ENCODE data around the gene MRTO4. TPM values are rescaled to one million over a fixed set of nuclear protein-coding genes. Genes with fewer than 3 reads are reported as not detected.

The MRTO4 gene
- total RNA-seq, 4 donors from 2014 or later = 10.0 to 26.2 (median 16.9) TPM

DNA sequence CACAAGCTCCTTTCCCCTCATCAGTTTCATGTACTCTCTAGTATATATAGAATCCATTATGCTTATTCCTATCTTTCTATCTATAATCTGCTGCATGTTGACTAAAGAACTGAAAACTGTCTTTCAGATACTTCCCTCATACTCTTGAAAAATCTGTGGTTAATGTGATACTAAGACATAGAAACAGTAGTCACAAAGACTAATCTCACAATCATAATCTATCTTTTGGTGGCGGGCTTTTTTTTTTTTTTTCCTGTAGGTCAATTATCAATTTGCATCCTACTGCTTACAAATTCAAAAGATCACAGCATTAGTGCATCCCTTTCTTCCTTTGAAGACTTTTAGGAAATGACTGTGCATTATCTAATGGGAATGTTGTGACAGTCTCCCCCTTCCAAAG lies 46.2 kb upstream of the MRTO4 start:
- intact Hi-C loops (cut with DNase I) = loop anchor here (5.0 kb wide), 1 partner anchor 37 kb away; no protein-coding TSS in a partner anchor
- 67% methylated on average over 1 of the region's 1 CpG for WGBS
- no peaks in the 10 kb centered on the region for H3K9me3 ChIP-seq
- peak overlapping the region; percentile 90 to 98 (median 96) for H3K27ac ChIP-seq (replicated peaks in 1 of 4)
- H3K4me1 ChIP-seq = peaks cover 74 to 88% (median 87%) of the 10 kb centered on the region in 4 donors
- no peak for DNase-seq (ENCODE audit: extremely low spot score)
- H3K27me3 ChIP-seq = no peaks in the 10 kb centered on the region
- no peak for TF ChIP-seq EP300 (IDR thresholded peaks at IDR 0.05)
- no peak for TF ChIP-seq POLR2A (IDR thresholded peaks at IDR 0.05; ENCODE audit: low read depth)
- TF ChIP-seq CTCF (IDR thresholded peaks at IDR 0.05) = no peak
- TF ChIP-seq POLR2AphosphoS5 (IDR thresholded peaks at IDR 0.05) = no peak
- H3K4me3 ChIP-seq = no peak overlapping the region
- H3K36me3 ChIP-seq = peaks cover 0 to 14% (median 8%) of the 10 kb centered on the region in 4 donors

- WGBS = 56% methylated on average over 5 of the region's 5 CpGs
- Histone ChIP-seq H3K9me3 (no peaks in the 10 kb centered on the region), H3K27ac (replicated peaks in 1 of 4) (peak overlapping the region; percentile 90 to 98 (median 96)), H3K27me3 (no peaks in the 10 kb centered on the region), H3K36me3 (peaks cover 0 to 10% (median 4%) of the 10 kb centered on the region in 4 donors), H3K4me3 (no peak overlapping the region), H3K4me1 (peaks cover 72 to 87% (median 86%) of the 10 kb centered on the region in 4 donors)
- intact Hi-C loops (cut with DNase I) = loop anchor here (5.0 kb wide), 1 partner anchor 36 kb away; no protein-coding TSS in a partner anchor
- no peak for DNase-seq (ENCODE audit: extremely low spot score)
- peak in 1 of 2 donors; percentile 24 for TF ChIP-seq POLR2AphosphoS5 (IDR thresholded peaks at IDR 0.05)
- TF ChIP-seq EP300 (IDR thresholded peaks at IDR 0.05) = no peak
Measured at GRCh38 chr1:19205845-19206244, 45.8 kb upstream of the MRTO4 start.

GRCh38 chr1:19206947-19207346 lies 44.7 kb upstream of the MRTO4 start:
- TF ChIP-seq EP300 (IDR thresholded peaks at IDR 0.05) (no peak), POLR2AphosphoS5 (IDR thresholded peaks at IDR 0.05) (no peak)
- no peak for DNase-seq (ENCODE audit: extremely low spot score)
- H3K27me3 ChIP-seq = no peaks in the 10 kb centered on the region
- 68% methylated on average over 3 of the region's 3 CpGs for WGBS
- intact Hi-C loops (cut with DNase I) = loop anchor here (5.0 kb wide), 1 partner anchor 35 kb away; no protein-coding TSS in a partner anchor
- no peaks in the 10 kb centered on the region for H3K36me3 ChIP-seq
- no peaks in the 10 kb centered on the region for H3K9me3 ChIP-seq
- peaks cover 78 to 87% (median 86%) of the 10 kb centered on the region in 4 donors for H3K4me1 ChIP-seq
- peak overlapping the region; percentile 90 to 98 (median 96) for H3K27ac ChIP-seq (replicated peaks in 1 of 4)
- no peak overlapping the region for H3K4me3 ChIP-seq

GRCh38 chr1:19208710-19209438 lies 42.7 kb upstream of the MRTO4 start:
- DNase-seq (ENCODE audit: extremely low spot score) = no peak
- Histone ChIP-seq H3K4me1 (peaks cover 66 to 77% (median 73%) of the 10 kb centered on the region in 4 donors), H3K4me3 (peak overlapping the region; percentile 74 to 98 (median 88)), H3K27ac (replicated peaks in 1 of 4) (peak overlapping the region; percentile 90 to 98 (median 96)), H3K9me3 (no peaks in the 10 kb centered on the region), H3K36me3 (peaks cover 0 to 9% (median 6%) of the 10 kb centered on the region in 4 donors), H3K27me3 (no peaks in the 10 kb centered on the region)
- intact Hi-C loops (cut with DNase I) = loop anchor here (5.0 kb wide), 1 partner anchor 33 kb away; no protein-coding TSS in a partner anchor
- no peak for TF ChIP-seq POLR2AphosphoS5 (IDR thresholded peaks at IDR 0.05)
- no peak for TF ChIP-seq POLR2A (IDR thresholded peaks at IDR 0.05; ENCODE audit: low read depth)
- TF ChIP-seq CTCF (IDR thresholded peaks at IDR 0.05) = no peak
- 10% methylated on average over 8 of the region's 8 CpGs for WGBS

DNA sequence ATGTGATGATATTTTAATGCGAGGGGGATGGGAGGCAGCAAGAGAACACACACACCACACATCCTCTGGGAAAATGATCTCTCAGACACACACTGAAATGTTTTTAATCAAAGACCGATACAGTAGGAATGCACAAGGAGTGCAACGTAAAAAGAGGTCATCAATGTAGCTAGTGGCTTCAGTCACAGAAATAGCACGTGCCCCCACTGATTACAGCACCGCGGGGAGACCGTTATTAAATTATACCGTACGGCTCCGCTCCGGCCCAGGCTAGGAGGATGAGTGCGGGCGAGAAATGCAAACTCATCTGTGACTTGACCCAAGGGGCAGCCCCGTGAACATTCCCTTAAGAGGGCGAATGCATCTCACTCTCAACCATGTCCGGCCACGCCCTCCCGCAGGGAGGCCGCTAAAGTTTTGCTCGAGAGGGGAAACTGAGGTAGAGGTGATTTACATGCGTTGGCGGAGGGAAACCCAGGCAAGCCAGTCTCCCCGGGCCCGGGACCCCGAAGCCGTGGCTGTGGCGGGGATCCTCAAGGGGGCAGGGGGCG lies 42.1 kb upstream of the MRTO4 start:
- no peak for TF ChIP-seq CTCF (IDR thresholded peaks at IDR 0.05)
- no peak for TF ChIP-seq POLR2AphosphoS5 (IDR thresholded peaks at IDR 0.05)
- no peak for TF ChIP-seq POLR2A (IDR thresholded peaks at IDR 0.05; ENCODE audit: low read depth)
- no peak for TF ChIP-seq EP300 (IDR thresholded peaks at IDR 0.05)
- Histone ChIP-seq H3K4me1 (peaks cover 59 to 71% (median 67%) of the 10 kb centered on the region in 4 donors), H3K36me3 (peaks cover 0 to 15% (median 10%) of the 10 kb centered on the region in 4 donors), H3K27ac (replicated peaks in 1 of 4) (peak overlapping the region; percentile 90 to 98 (median 96)), H3K4me3 (peak overlapping the region; percentile 74 to 98 (median 88)), H3K27me3 (no peaks in the 10 kb centered on the region), H3K9me3 (no peaks in the 10 kb centered on the region)
- intact Hi-C loops (cut with DNase I) = loop anchor here (5.0 kb wide), 1 partner anchor 33 kb away; no protein-coding TSS in a partner anchor
- WGBS = 0% methylated on average over 3 of the region's 28 CpGs
- DNase-seq (ENCODE audit: extremely low spot score) = no peak
